Hepatocyte (in vitro differentiated cells): ENCODE measurements around the gene APBA2.

Experiments
- EZH2phosphoT487 ChIP-seq: fragments of 200-600 bp; sonication (generic); IDR thresholded peaks from one replicate; pipeline ENCODE4 v1.6.1; 2018; ENCODE audit warnings: antibody characterized with exemption, mild to moderate bottlenecking, low read depth, moderate library complexity; ENCODE audit not compliant: unreplicated experiment, severe bottlenecking
- TF ChIP-seq, protein P1 (sequence below): fragments of 200-600 bp; sonication (generic); IDR thresholded peaks from 2 replicates; pipeline ENCODE4 v1.5.1; 2016; ENCODE audit warnings: antibody characterized with exemption, mild to moderate bottlenecking; ENCODE audit not compliant: poor library complexity

DNA sequence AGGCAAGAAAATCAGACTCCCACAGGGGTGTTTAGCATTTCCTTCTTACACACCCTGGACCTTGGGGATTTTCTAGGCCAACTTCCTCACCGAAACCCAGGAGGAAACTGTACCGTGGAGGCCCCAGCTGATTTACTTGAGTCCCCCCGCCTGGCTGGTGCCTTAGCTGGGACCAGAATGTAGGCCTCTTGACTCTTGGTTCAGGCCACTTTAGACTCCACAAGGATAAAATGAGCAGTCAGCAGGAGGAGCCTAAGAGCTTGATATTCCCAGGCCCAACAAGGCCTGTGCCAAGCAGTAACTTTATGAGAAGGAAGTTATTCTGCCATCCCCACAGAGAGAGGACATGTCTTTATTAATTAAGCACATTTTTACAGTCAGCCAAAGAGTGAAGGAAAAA, 4.6 kb upstream of the APBA2 start:
- TF ChIP-seq, protein P1, sequence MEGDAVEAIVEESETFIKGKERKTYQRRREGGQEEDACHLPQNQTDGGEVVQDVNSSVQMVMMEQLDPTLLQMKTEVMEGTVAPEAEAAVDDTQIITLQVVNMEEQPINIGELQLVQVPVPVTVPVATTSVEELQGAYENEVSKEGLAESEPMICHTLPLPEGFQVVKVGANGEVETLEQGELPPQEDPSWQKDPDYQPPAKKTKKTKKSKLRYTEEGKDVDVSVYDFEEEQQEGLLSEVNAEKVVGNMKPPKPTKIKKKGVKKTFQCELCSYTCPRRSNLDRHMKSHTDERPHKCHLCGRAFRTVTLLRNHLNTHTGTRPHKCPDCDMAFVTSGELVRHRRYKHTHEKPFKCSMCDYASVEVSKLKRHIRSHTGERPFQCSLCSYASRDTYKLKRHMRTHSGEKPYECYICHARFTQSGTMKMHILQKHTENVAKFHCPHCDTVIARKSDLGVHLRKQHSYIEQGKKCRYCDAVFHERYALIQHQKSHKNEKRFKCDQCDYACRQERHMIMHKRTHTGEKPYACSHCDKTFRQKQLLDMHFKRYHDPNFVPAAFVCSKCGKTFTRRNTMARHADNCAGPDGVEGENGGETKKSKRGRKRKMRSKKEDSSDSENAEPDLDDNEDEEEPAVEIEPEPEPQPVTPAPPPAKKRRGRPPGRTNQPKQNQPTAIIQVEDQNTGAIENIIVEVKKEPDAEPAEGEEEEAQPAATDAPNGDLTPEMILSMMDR: no peak
- TF ChIP-seq EZH2phosphoT487: no peak
